GM23248 (cell line): ENCODE results near the gene CCDC34. TPM values are rescaled to one million over a fixed set of nuclear protein-coding genes. Genes with fewer than 3 reads are reported as not detected.

ENCODE experiments used
- DNase-seq: peaks from one replicate; pipeline ENCODE4 v3.0.0-alpha.2; 2015
- H2AFZ ChIP-seq: fragments of 200-600 bp; sonication (generic); 2 replicates; pipeline ENCODE4 v1.6.1; 2016; ENCODE audit warnings: antibody characterized with exemption
- H3F3A ChIP-seq: fragments of 200-600 bp; sonication (generic); 2 replicates; pipeline ENCODE4 v1.6.1; 2016; ENCODE audit warnings: mild to moderate bottlenecking, antibody characterized with exemption, mixed run types; ENCODE audit not compliant: insufficient read depth
- H3K27ac ChIP-seq: fragments of 200-600 bp; sonication (generic); 2 replicates; pipeline ENCODE4 v1.5.1; 2016; ENCODE audit warnings: mild to moderate bottlenecking
- H3K27me3 ChIP-seq: fragments of 200-600 bp; sonication (generic); replicated peaks from 2 replicates; pipeline ENCODE4 v1.6.1; 2016; ENCODE audit warnings: mild to moderate bottlenecking; ENCODE audit not compliant: insufficient read depth
- H3K36me3 ChIP-seq: fragments of 200-600 bp; sonication (generic); 2 replicates; pipeline ENCODE4 v1.6.1; 2016; ENCODE audit warnings: low read depth, mild to moderate bottlenecking
- H3K4me1 ChIP-seq: fragments of 200-600 bp; sonication (generic); 2 replicates; pipeline ENCODE4 v1.6.1; 2016; ENCODE audit warnings: mild to moderate bottlenecking; ENCODE audit not compliant: insufficient read depth
- H3K4me2 ChIP-seq: fragments of 200-600 bp; sonication (generic); one replicate; pipeline ENCODE4 v1.6.1; 2016; ENCODE audit warnings: mild to moderate bottlenecking; ENCODE audit not compliant: unreplicated experiment
- H3K4me3 ChIP-seq: fragments of 200-600 bp; sonication (generic); 2 replicates; pipeline ENCODE4 v1.5.1; 2016; ENCODE audit warnings: mild to moderate bottlenecking
- H3K79me2 ChIP-seq: fragments of 200-600 bp; sonication (generic); 2 replicates; pipeline ENCODE4 v1.6.1; 2016; ENCODE audit warnings: mild to moderate bottlenecking; ENCODE audit not compliant: insufficient read depth
- H3K9ac ChIP-seq: fragments of 200-600 bp; sonication (generic); 2 replicates; pipeline ENCODE4 v1.6.1; 2016; ENCODE audit warnings: mild to moderate bottlenecking
- H3K9me2 ChIP-seq: fragments of 200-600 bp; sonication (generic); 2 replicates; pipeline ENCODE4 v1.6.1; 2016; ENCODE audit warnings: mixed run types, mild to moderate bottlenecking, moderate library complexity; ENCODE audit not compliant: insufficient read depth
- H3K9me3 ChIP-seq: fragments of 200-600 bp; sonication (generic); one replicate; pipeline ENCODE4 v1.6.1; 2017; ENCODE audit warnings: low read depth
- H4K20me1 ChIP-seq: fragments of 200-600 bp; sonication (generic); 2 replicates; pipeline ENCODE4 v1.6.0; 2016; ENCODE audit not compliant: insufficient read depth
- EZH2 ChIP-seq: fragments of 200-600 bp; sonication (generic); IDR thresholded peaks from 2 replicates; pipeline ENCODE4 v1.6.1; 2018; ENCODE audit warnings: antibody characterized with exemption, mild to moderate bottlenecking; ENCODE audit not compliant: insufficient read depth, poor library complexity, severe bottlenecking
- EZH2phosphoT487 ChIP-seq: fragments of 200-600 bp; sonication (generic); IDR thresholded peaks from 2 replicates; pipeline ENCODE4 v1.6.1; 2018; ENCODE audit warnings: antibody characterized with exemption, moderate library complexity, mild to moderate bottlenecking, low read depth; ENCODE audit not compliant: insufficient read depth
- WGBS, 2 experiments: methylation state at CpG; one replicate each; pipeline ENCODE4 v1.1.6; 2015 to 2017; ENCODE audit warnings: low lambda C conversion rate in 2 of 2, low coverage in 1 of 2; ENCODE audit errors: missing lambda C conversion rate in 2 of 2; 5-methylcytosine and 5-hydroxymethylcytosine counted together
- in situ Hi-C: fragments of 300-500 bp; cut with MboI; formaldehyde crosslinking; loops from 2 replicates; pipeline ENCODE4 v1.15.0; 2020
- polyA plus RNA-seq: library from polyadenylated mRNA; unstranded; fragments of >200 nt; fragmentation: Nextera tagmentation; extraction: Ambion mirVana; gene quantifications from 2 replicates; pipeline ENCODE4 v1.2.1, GENCODE V29; 2016
- total RNA-seq: library from RNA; depleted of rRNA; stranded (reverse); fragments of >200 nt; shearing (Covaris generic); gene quantifications from 2 replicates; pipeline ENCODE4 v1.2.3, GENCODE V29; 2014

CCDC34 gene
- total and polyA plus RNA-seq, 2 experiments from 2014 or later = 5.7 to 7.8 TPM

DNA sequence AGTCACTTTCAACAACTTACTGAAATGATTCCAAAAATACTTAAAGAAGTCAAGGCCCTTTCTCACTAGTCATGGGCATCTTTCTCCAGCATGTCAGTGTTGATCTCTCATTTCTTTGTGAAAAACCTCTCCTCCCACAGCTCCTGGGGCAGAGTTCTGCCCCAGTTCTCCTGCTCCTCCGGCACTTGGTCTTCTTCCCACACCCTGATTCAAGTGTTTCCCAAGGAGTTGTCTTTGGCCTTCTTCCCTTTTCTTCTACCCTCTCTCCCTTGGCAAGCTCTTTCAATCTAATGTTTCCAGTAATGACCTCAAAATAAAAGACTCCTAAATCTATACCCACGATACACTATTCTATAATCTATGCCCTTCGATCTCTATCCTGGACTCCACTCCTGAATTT is 42.1 kb upstream of the CCDC34 start:
- Histone ChIP-seq H3K27ac (no peak overlapping the region), H3K79me2 (peaks cover 46% of the 10 kb centered on the region), H3K9me2 (no peaks in the 10 kb centered on the region), H3K4me3 (no peak overlapping the region), H4K20me1 (no peaks in the 10 kb centered on the region), H3K9ac (no peak overlapping the region), H3K4me1 (0 out of 2 replicates have a peak, but pooled peaks cover 4% of the 10 kb centered on the region), H3K4me2 (no peak overlapping the region), H3F3A (no peaks in the 10 kb centered on the region), H2AFZ (no peak overlapping the region), H3K36me3 (no peaks in the 10 kb centered on the region), H3K27me3 (no peaks in the 10 kb centered on the region), H3K9me3 (no peaks in the 10 kb centered on the region)
- DNase-seq = no peak
- 83 to 87% methylated on average over 3 of the region's 3 CpGs for WGBS, 2 experiments
- no peak for TF ChIP-seq EZH2phosphoT487
- TF ChIP-seq EZH2 = no peak
- in situ Hi-C loops = no loop called here

GRCh38 chr11:27404427-27404826 is 41.4 kb upstream of the CCDC34 start:
- Histone ChIP-seq H3F3A (no peaks in the 10 kb centered on the region), H3K9me3 (no peaks in the 10 kb centered on the region), H3K9me2 (no peaks in the 10 kb centered on the region), H3K36me3 (no peaks in the 10 kb centered on the region), H3K4me3 (no peak overlapping the region), H3K4me1 (0 out of 2 replicates have a peak, but pooled peaks cover 4% of the 10 kb centered on the region), H3K27ac (no peak overlapping the region), H3K9ac (no peak overlapping the region), H4K20me1 (no peaks in the 10 kb centered on the region), H3K27me3 (no peaks in the 10 kb centered on the region), H3K79me2 (peaks cover 39% of the 10 kb centered on the region), H3K4me2 (no peak overlapping the region), H2AFZ (no peak overlapping the region)
- no peak for DNase-seq
- no peak for TF ChIP-seq EZH2
- TF ChIP-seq EZH2phosphoT487 = no peak
- in situ Hi-C loops = no loop called here
- 67 to 72% methylated on average over 2 of the region's 2 CpGs for WGBS, 2 experiments

GRCh38 chr11:27403195-27403594 is 40.2 kb upstream of the CCDC34 start:
- WGBS, 2 experiments = 90% methylated on average over 2 of the region's 2 CpGs
- in situ Hi-C loops = no loop called here
- TF ChIP-seq EZH2 (no peak), EZH2phosphoT487 (no peak)

DNA sequence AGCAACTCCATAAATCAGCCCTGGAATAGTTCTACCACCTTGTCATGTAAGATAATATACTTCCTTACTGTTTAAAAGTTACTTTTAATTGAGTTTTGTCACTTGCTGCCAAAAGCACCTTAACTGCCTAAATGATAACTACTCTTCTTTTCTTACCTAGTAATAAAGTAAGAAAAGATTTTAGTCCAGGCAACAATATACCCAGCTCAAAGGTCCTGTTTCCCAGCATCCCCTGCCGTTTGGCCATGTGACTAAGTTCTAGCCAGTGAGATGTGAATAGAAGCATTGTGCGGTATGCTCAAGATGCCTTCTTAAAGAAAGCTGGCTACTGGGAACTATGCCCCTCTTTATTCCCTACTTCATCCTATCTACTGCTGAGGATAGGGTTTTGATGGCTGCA is 39.4 kb upstream of the CCDC34 start:
- H3K9me3 ChIP-seq = no peaks in the 10 kb centered on the region
- in situ Hi-C loops = no loop called here
- H3K4me2 ChIP-seq = no peak overlapping the region
- TF ChIP-seq EZH2phosphoT487 (no peak), EZH2 (no peak)
- no peaks in the 10 kb centered on the region for H4K20me1 ChIP-seq
- no peaks in the 10 kb centered on the region for H3K9me2 ChIP-seq
- no peak for DNase-seq
- WGBS, 2 experiments = 98 to 100% methylated on average over 2 of the region's 2 CpGs
- H3K4me1 ChIP-seq = no peaks in the 10 kb centered on the region
- H2AFZ ChIP-seq = no peak overlapping the region
- H3K27ac ChIP-seq = no peak overlapping the region
- H3K36me3 ChIP-seq = no peaks in the 10 kb centered on the region
- H3F3A ChIP-seq = no peaks in the 10 kb centered on the region
- H3K27me3 ChIP-seq = no peaks in the 10 kb centered on the region
- no peak overlapping the region for H3K4me3 ChIP-seq
- no peak overlapping the region for H3K9ac ChIP-seq
- peaks cover 49% of the 10 kb centered on the region for H3K79me2 ChIP-seq

More at GRCh38 chr11:27403195-27403594, 40.2 kb upstream of the CCDC34 start:
- Histone ChIP-seq H4K20me1 (no peaks in the 10 kb centered on the region), H3K4me2 (no peak overlapping the region), H2AFZ (no peak overlapping the region), H3K36me3 (no peaks in the 10 kb centered on the region), H3K9me3 (no peaks in the 10 kb centered on the region), H3K9ac (no peak overlapping the region), H3K27me3 (no peaks in the 10 kb centered on the region), H3K27ac (no peak overlapping the region), H3K4me1 (0 out of 2 replicates have a peak, but pooled peaks cover 2% of the 10 kb centered on the region), H3K79me2 (peaks cover 41% of the 10 kb centered on the region), H3K4me3 (no peak overlapping the region), H3K9me2 (no peaks in the 10 kb centered on the region), H3F3A (no peaks in the 10 kb centered on the region)
- DNase-seq = no peak

DNA sequence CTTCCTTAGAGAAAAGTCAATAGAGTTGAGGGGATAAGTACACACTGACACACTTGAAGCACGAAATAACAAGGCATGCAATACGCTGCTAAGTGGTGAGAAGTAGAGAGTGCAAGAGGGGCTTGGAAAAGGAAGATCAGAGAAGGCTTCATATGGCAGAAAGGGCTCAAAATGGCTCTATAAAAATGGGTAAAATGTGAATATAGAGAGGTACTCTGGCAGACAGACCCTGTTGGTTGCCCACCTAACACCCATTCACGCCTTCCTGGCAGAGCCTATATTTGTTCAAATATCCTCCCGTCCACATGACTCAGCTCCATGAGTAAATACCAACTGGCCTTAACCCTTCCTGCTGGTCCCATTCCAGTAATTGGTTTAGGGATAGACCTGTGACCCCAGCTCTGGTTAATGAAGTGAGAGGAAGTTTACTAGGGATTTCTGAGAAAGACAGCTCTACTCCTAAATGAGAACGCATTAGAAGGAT is 38.9 kb upstream of the CCDC34 start:
- no peak overlapping the region for H3K4me3 ChIP-seq
- WGBS, 2 experiments = 82 to 88% methylated on average over 5 of the region's 5 CpGs
- peaks cover 54% of the 10 kb centered on the region for H3K79me2 ChIP-seq
- no peak for DNase-seq
- H3K9me3 ChIP-seq = no peaks in the 10 kb centered on the region
- H3F3A ChIP-seq = no peaks in the 10 kb centered on the region
- in situ Hi-C loops = no loop called here
- no peaks in the 10 kb centered on the region for H3K36me3 ChIP-seq
- H2AFZ ChIP-seq = no peak overlapping the region
- no peaks in the 10 kb centered on the region for H3K27me3 ChIP-seq
- no peaks in the 10 kb centered on the region for H3K9me2 ChIP-seq
- no peaks in the 10 kb centered on the region for H3K4me1 ChIP-seq
- H3K27ac ChIP-seq = no peak overlapping the region
- H4K20me1 ChIP-seq = no peaks in the 10 kb centered on the region
- no peak overlapping the region for H3K9ac ChIP-seq
- TF ChIP-seq EZH2phosphoT487 (no peak), EZH2 (no peak)
- no peak overlapping the region for H3K4me2 ChIP-seq
